Thyroid gland (tissue), 4 donors: ENCODE results near the gene SEC31B. TPM values are rescaled to one million over a fixed set of nuclear protein-coding genes. Genes with fewer than 3 reads are reported as not detected.
A peak's percentile ranks its signal among the peaks of the same experiment; 100 is the strongest.

Experiments used
- DNase-seq, 2 donors: peaks; one replicate each; pipeline ENCODE4 v3.0.0-alpha.2; 2019
- H3K27ac ChIP-seq, 3 donors: fragments of 200-600 bp; sonication (generic); 1 replicate in 2 of 3; 2 replicates in 1 of 3; pipeline ENCODE4 v1.5.1; 2016 to 2019; ENCODE audit warnings: mild to moderate bottlenecking in 1 of 3, moderate library complexity in 1 of 3
- H3K27me3 ChIP-seq: fragments of 200-600 bp; sonication (generic); one replicate; pipeline ENCODE4 v1.5.1; 2019
- H3K36me3 ChIP-seq, 2 donors: fragments of 200-600 bp; sonication (generic); one replicate each; pipeline ENCODE4 v1.5.1; 2016 to 2019
- H3K4me1 ChIP-seq, 2 donors: fragments of 200-600 bp; sonication (generic); one replicate each; pipeline ENCODE4 v1.5.1; 2017 to 2019
- H3K4me3 ChIP-seq, 3 donors: fragments of 200-600 bp; sonication (generic); replicated peaks in 1 of 3; 1 replicate in 2 of 3; 2 replicates in 1 of 3; pipeline ENCODE4 v1.5.1; 2016; ENCODE audit warnings: mild to moderate bottlenecking in 1 of 3
- H3K9me3 ChIP-seq: fragments of 200-600 bp; sonication (generic); one replicate; pipeline ENCODE4 v1.5.1; 2017
- CTCF ChIP-seq, 6 experiments: fragments of 200-600 bp in 3 of 6; fragments of 450-650 bp in 3 of 6; sonication (generic) in 3 of 6; IDR thresholded peaks; one replicate each; pipeline ENCODE4 v1.5.1; 2016 to 2019; ENCODE audit warnings: antibody characterized with exemption in 6 of 6, mild to moderate bottlenecking in 2 of 6, inconsistent platforms in 1 of 6, moderate library complexity in 1 of 6
- POLR2A ChIP-seq, 2 donors: fragments of 450-650 bp; IDR thresholded peaks; one replicate each; pipeline ENCODE4 v1.6.1; 2017; ENCODE audit warnings: antibody characterized with exemption in 2 of 2, mild to moderate bottlenecking in 2 of 2, moderate library complexity in 1 of 2
- WGBS, 2 donors: methylation state at CpG; one replicate each; pipeline ENCODE4 v1.1.5; 2017; 5-methylcytosine and 5-hydroxymethylcytosine counted together
- intact Hi-C: fragments of 100-400 bp; cut with DNase I; formaldehyde crosslinking; loops from one replicate; pipeline ENCODE4 v1.15.1; 2023
- total RNA-seq, 4 donors: library from RNA; depleted of rRNA; stranded (reverse); fragments of >200 nt; gene quantifications; one replicate each; pipeline ENCODE4 v1.2.3, GENCODE V29; 2016

SEC31B gene
- total RNA-seq, 4 donors from 2014 or later, result 4.2 to 8.9 (median 6.9) TPM

DNA sequence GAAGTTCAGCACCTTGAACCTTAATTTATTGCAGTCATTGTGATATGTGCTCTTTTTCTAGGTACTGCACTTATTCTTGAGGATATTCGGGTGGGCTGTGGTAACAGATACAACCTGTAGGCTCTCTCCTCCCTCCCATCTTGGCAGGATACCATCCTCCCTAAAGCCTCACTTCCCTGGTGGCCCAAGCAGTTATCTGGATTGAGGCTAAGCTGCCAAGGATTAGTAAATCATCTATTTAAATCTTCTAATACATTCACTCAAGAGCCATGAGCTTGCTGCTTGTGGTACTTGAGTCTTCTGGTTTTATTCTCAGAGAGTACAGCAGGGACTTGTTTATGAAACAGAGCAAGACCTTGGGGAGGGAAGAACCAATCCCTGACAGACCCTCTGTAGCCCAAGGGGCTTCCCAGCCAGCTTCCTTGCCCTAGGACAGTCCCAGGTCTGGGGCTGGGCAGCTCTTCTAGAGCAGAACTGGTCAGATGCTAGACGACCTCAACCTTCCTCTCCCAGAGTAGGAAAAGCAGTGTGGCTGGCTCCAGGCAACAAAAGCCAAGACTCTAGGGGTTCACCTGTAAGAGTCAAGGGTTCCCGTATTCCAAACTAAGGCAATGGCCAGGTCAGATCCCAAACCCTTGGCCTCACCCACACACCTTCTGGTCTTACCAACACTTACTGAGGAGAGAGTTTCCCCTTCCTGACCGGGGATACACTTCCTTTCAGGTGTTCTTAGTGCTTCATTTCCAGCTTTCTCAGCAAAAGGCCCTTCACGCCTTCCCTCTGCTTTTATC is 35.6 kb downstream of the SEC31B start:
- Histone ChIP-seq H3K27me3 (no peaks in the 10 kb centered on the region), H3K9me3 (no peaks in the 10 kb centered on the region), H3K4me3 (no peak overlapping the region), H3K36me3 (peaks cover 1 to 7% of the 10 kb centered on the region in 2 donors), H3K4me1 (peaks cover 12 to 15% of the 10 kb centered on the region in 2 donors), H3K27ac (no peak overlapping the region)
- no peak for TF ChIP-seq POLR2A (IDR thresholded peaks at IDR 0.05)
- TF ChIP-seq CTCF (IDR thresholded peaks at IDR 0.05), result no peak
- 88 to 91% methylated on average over 5 of the region's 5 CpGs for WGBS, 2 donors
- no peak for DNase-seq
- intact Hi-C loops, result no loop called here

DNA sequence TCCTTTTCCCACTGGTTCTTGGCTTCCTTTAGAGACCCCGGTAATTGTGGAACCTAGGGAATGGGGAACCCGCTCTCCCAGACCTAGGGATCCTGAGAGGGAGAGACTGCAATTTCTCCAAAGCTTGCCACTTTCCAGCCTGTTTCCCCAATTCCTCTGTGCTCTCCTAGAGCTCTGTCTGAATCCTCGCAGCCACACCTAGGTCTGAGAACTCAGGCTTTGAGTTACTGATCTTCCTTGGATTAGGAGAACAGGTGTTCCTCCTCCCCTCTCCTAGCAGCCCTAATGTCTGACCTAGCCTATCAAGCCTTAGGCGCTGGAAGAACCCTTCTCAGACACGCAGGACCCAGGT is 36.9 kb downstream of the SEC31B start:
- peak overlapping the region in 1 of 3 donors; percentile 47 for H3K4me3 ChIP-seq

GRCh38 chr10:100482181-100482833 is 37.4 kb downstream of the SEC31B start:
- Histone ChIP-seq H3K9me3 (no peaks in the 10 kb centered on the region), H3K27ac (no peak overlapping the region), H3K4me3 (peak overlapping the region; percentile 12 to 47 (median 21)), H3K4me1 (peaks cover 12 to 15% of the 10 kb centered on the region in 2 donors), H3K27me3 (no peaks in the 10 kb centered on the region), H3K36me3 (no peaks in the 10 kb centered on the region)
- 0 to 1% methylated on average over 14 to 18 of the region's 59 CpGs for WGBS, 2 donors
- DNase-seq, result peak; percentile 73 to 78
- TF ChIP-seq POLR2A (IDR thresholded peaks at IDR 0.05), result no peak
- TF ChIP-seq CTCF (IDR thresholded peaks at IDR 0.05), result peak; percentile 40 to 88 (median 58)
- intact Hi-C loops, result no loop called here

More for the DNA sequence above, 36.9 kb downstream of the SEC31B start:
- H3K36me3 ChIP-seq, result no peaks in the 10 kb centered on the region
- no peak for TF ChIP-seq POLR2A (IDR thresholded peaks at IDR 0.05)
- TF ChIP-seq CTCF (IDR thresholded peaks at IDR 0.05), result no peak
- peaks cover 12 to 15% of the 10 kb centered on the region in 2 donors for H3K4me1 ChIP-seq
- no peaks in the 10 kb centered on the region for H3K9me3 ChIP-seq
- no peak for DNase-seq
- intact Hi-C loops, result no loop called here
- WGBS, 2 donors, result 36 to 47% methylated on average over 5 of the region's 5 CpGs
- no peak overlapping the region for H3K27ac ChIP-seq
- H3K27me3 ChIP-seq, result no peaks in the 10 kb centered on the region

GRCh38 chr10:100481462-100482081 is 38.1 kb downstream of the SEC31B start:
- no peak for TF ChIP-seq CTCF (IDR thresholded peaks at IDR 0.05)
- TF ChIP-seq POLR2A (IDR thresholded peaks at IDR 0.05), result no peak
- Histone ChIP-seq H3K27ac (no peak overlapping the region), H3K4me3 (peak overlapping the region in 1 of 3 donors; percentile 47), H3K36me3 (no peaks in the 10 kb centered on the region), H3K27me3 (no peaks in the 10 kb centered on the region), H3K9me3 (no peaks in the 10 kb centered on the region), H3K4me1 (peaks cover 12 to 15% of the 10 kb centered on the region in 2 donors)
- intact Hi-C loops, result no loop called here
- 2 to 5% methylated on average over 19 of the region's 19 CpGs for WGBS, 2 donors
- DNase-seq, result peak; percentile 85 to 87
